H9 (cell line): Measurements from ENCODE around the gene PRKCI. TPM values are rescaled to one million over a fixed set of nuclear protein-coding genes. Genes with fewer than 3 reads are reported as not detected.

Source experiments
- DNase-seq: peaks from one replicate; pipeline ENCODE4 v3.0.0-alpha.2; 2017
- H2AFZ ChIP-seq: one replicate; pipeline ENCODE4 v1.6.1; 2013; ENCODE audit warnings: mild to moderate bottlenecking, low read length, control low read depth, moderate library complexity
- H2AK5ac ChIP-seq: 2 replicates; pipeline ENCODE4 v1.6.1; 2013; ENCODE audit warnings: low read length, control low read depth, mixed read lengths; ENCODE audit not compliant: insufficient read length
- H2BK120ac ChIP-seq: one replicate; pipeline ENCODE4 v1.6.1; 2013; ENCODE audit warnings: low read depth, mild to moderate bottlenecking, low read length, control low read depth, inconsistent platforms; ENCODE audit not compliant: poor library complexity, severe bottlenecking
- H2BK12ac ChIP-seq: 2 replicates; pipeline ENCODE4 v1.6.1; 2013; ENCODE audit warnings: low read length, control low read depth, mixed read lengths, low read depth; ENCODE audit not compliant: insufficient read length
- H2BK15ac ChIP-seq: 2 replicates; pipeline ENCODE4 v1.6.1; 2013; ENCODE audit warnings: low read depth, low read length, control low read depth
- H2BK20ac ChIP-seq: one replicate; pipeline ENCODE4 v1.6.1; 2013; ENCODE audit warnings: low read depth, mild to moderate bottlenecking, low read length, control low read depth, inconsistent platforms; ENCODE audit not compliant: poor library complexity, severe bottlenecking
- H2BK5ac ChIP-seq: 2 replicates; pipeline ENCODE4 v1.6.1; 2013; ENCODE audit warnings: low read length, control low read depth, mixed read lengths; ENCODE audit not compliant: insufficient read length
- H3K14ac ChIP-seq: 2 replicates; pipeline ENCODE4 v1.6.1; 2013; ENCODE audit warnings: low read length, control low read depth; ENCODE audit not compliant: insufficient read depth
- H3K18ac ChIP-seq: 2 replicates; pipeline ENCODE4 v1.6.1; 2013; ENCODE audit warnings: low read depth, mild to moderate bottlenecking, mixed read lengths, low read length, control low read depth; ENCODE audit not compliant: insufficient read length
- H3K23ac ChIP-seq: 2 replicates; pipeline ENCODE4 v1.6.1; 2013; ENCODE audit warnings: low read length, control low read depth, mixed read lengths, low read depth; ENCODE audit not compliant: insufficient read length
- H3K23me2 ChIP-seq: 2 replicates; pipeline ENCODE4 v1.6.1; 2013; ENCODE audit warnings: low read depth, mild to moderate bottlenecking, mixed read lengths, low read length, control low read depth; ENCODE audit not compliant: insufficient read length, poor library complexity, severe bottlenecking
- H3K27ac ChIP-seq: 2 replicates; pipeline ENCODE4 v1.5.1; 2013; ENCODE audit warnings: low read length, control low read depth, mixed read lengths, low read depth; ENCODE audit not compliant: insufficient read length
- H3K27me3 ChIP-seq: 2 replicates; pipeline ENCODE4 v1.6.1; 2013; ENCODE audit warnings: low read length, control low read depth, inconsistent platforms; ENCODE audit not compliant: insufficient read depth
- H3K4ac ChIP-seq: 2 replicates; pipeline ENCODE4 v1.6.1; 2013; ENCODE audit warnings: low read depth, mild to moderate bottlenecking, control low read depth, inconsistent platforms, low read length, moderate library complexity
- H3K4me1 ChIP-seq: 2 replicates; pipeline ENCODE4 v1.6.1; 2013; ENCODE audit warnings: low read length, control low read depth, inconsistent platforms; ENCODE audit not compliant: insufficient read depth
- H3K4me2 ChIP-seq: 2 replicates; pipeline ENCODE4 v1.6.1; 2013; ENCODE audit warnings: low read length, control low read depth, mixed read lengths; ENCODE audit not compliant: insufficient read length, insufficient read depth
- H3K56ac ChIP-seq: 2 replicates; pipeline ENCODE4 v1.6.1; 2013; ENCODE audit warnings: low read depth, mild to moderate bottlenecking, mixed read lengths, low read length, control low read depth; ENCODE audit not compliant: insufficient read length
- H3K79me1 ChIP-seq: 2 replicates; pipeline ENCODE4 v1.6.1; 2013; ENCODE audit warnings: low read depth, mild to moderate bottlenecking, moderate library complexity, low read length, control low read depth, inconsistent platforms; ENCODE audit not compliant: insufficient read depth, poor library complexity, severe bottlenecking
- H3K79me2 ChIP-seq: 2 replicates; pipeline ENCODE4 v1.6.1; 2013; ENCODE audit warnings: low read length, control low read depth, inconsistent platforms; ENCODE audit not compliant: insufficient read depth
- H3K9ac ChIP-seq: 2 replicates; pipeline ENCODE4 v1.6.1; 2013; ENCODE audit warnings: low read length, control low read depth, mixed read lengths; ENCODE audit not compliant: insufficient read length; ENCODE audit errors: extremely low read depth
- H3K9me3 ChIP-seq: one replicate; pipeline ENCODE4 v1.6.1; 2013; ENCODE audit warnings: low read depth, low read length, inconsistent platforms; ENCODE audit not compliant: control insufficient read depth
- H3T11ph ChIP-seq: one replicate; pipeline ENCODE4 v1.6.1; 2013; ENCODE audit warnings: mild to moderate bottlenecking, low read length, control low read depth, inconsistent platforms
- H4K20me1 ChIP-seq: one replicate; pipeline ENCODE4 v1.6.1; 2013; ENCODE audit not compliant: control insufficient read depth, insufficient read length, insufficient read depth
- H4K5ac ChIP-seq: 2 replicates; pipeline ENCODE4 v1.6.1; 2013; ENCODE audit warnings: low read depth, mild to moderate bottlenecking, mixed read lengths, low read length, control low read depth; ENCODE audit not compliant: insufficient read length
- H4K8ac ChIP-seq: replicated peaks from 2 replicates; pipeline ENCODE4 v1.6.1; 2013; ENCODE audit warnings: low read length, control low read depth, mixed read lengths, low read depth; ENCODE audit not compliant: insufficient read length
- H4K91ac ChIP-seq: 2 replicates; pipeline ENCODE4 v1.6.1; 2013; ENCODE audit warnings: low read depth, mild to moderate bottlenecking, moderate library complexity, mixed read lengths, low read length, control low read depth; ENCODE audit not compliant: insufficient read length
- H3K27ac Mint-ChIP-seq, 3 experiments: 2 replicates in 2 of 3; 3 replicates in 1 of 3; pipeline ENCODE4 v1.8.0; 2020 to 2021; ENCODE audit warnings: mixed read lengths in 3 of 3, mild to moderate bottlenecking in 1 of 3, moderate library complexity in 1 of 3
- H3K27me3 Mint-ChIP-seq: 2 replicates; pipeline ENCODE4 v1.8.0; 2021; ENCODE audit warnings: low read depth, mild to moderate bottlenecking, moderate library complexity, mixed read lengths
- H3K36me3 Mint-ChIP-seq, 3 experiments: 2 replicates in 2 of 3; 3 replicates in 1 of 3; pipeline ENCODE4 v1.8.0; 2020 to 2021; ENCODE audit warnings: low read depth in 3 of 3, mixed read lengths in 3 of 3; ENCODE audit not compliant: insufficient read depth in 1 of 3
- H3K4me1 Mint-ChIP-seq, 2 experiments: 2 replicates each; pipeline ENCODE4 v1.8.0; 2020; ENCODE audit warnings: mixed read lengths in 2 of 2
- H3K4me3 Mint-ChIP-seq, 2 experiments: 2 replicates in 1 of 2; 3 replicates in 1 of 2; pipeline ENCODE4 v1.8.0; 2020 to 2021; ENCODE audit warnings: mild to moderate bottlenecking in 2 of 2, mixed read lengths in 2 of 2, moderate library complexity in 1 of 2
- H3K9me3 Mint-ChIP-seq, 2 experiments: 2 replicates in 1 of 2; 3 replicates in 1 of 2; pipeline ENCODE4 v1.8.0; 2020; ENCODE audit warnings: mild to moderate bottlenecking in 2 of 2, mixed read lengths in 2 of 2, moderate library complexity in 1 of 2
- WGBS: extraction: QIAGEN DNeasy Blood & Tissue Kit; methylation state at CpG from one replicate; pipeline ENCODE4 v1.1.7; 2013; ENCODE audit warnings: missing lambda C conversion rate, low lambda C conversion rate, mixed read lengths; ENCODE audit not compliant: insufficient read length; ENCODE audit errors: extremely low coverage; 5-methylcytosine and 5-hydroxymethylcytosine counted together
- total RNA-seq: library from RNA; stranded (reverse); gene quantifications from 2 replicates; pipeline ENCODE4 v1.2.1, GENCODE V29; 2021
- TF ChIP-seq, protein P1 (sequence below): fragments of 200-600 bp; sonication (generic); conservative IDR thresholded peaks from 3 replicates; pipeline ENCODE4 v1.8.0; 2021; ENCODE audit warnings: antibody characterized with exemption, mild to moderate bottlenecking

PRKCI gene
- total RNA-seq, 1 experiment from 2014 or later, result 71.1 TPM

DNA sequence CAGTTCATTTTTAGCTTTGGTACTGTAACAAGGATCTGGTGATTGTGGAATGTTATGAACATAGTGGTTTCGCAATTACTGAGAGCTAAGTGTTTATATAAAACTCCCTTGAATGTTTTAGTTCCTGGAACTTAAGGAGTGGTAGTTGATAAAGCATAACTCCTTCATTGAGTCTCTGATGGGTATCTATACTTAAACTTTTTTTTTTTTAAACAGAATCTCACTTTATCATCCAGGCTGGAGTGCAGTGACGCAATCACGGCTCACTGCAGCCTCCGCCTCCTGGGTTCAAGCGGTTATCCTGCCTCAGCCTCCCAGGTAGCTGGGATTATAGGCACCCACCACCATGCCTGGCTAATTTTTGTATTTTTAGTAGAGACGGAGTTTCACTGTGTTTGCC is 11.3 kb downstream of the PRKCI start:
- Histone ChIP-seq H3K9me3 (no peaks in the 10 kb centered on the region), H3K23ac (no peak overlapping the region), H4K5ac (no peak overlapping the region), H3K18ac (no peak overlapping the region), H3K79me2 (peaks cover 19% of the 10 kb centered on the region; the same call in 1 of the 2 replicates), H2BK15ac (no peak overlapping the region), H2BK12ac (no peak overlapping the region), H4K20me1 (no peaks in the 10 kb centered on the region), H3K9ac (no peak overlapping the region), H3K56ac (no peak overlapping the region), H3K23me2 (no peaks in the 10 kb centered on the region), H4K8ac (no peak overlapping the region), H3K27me3 (no peaks in the 10 kb centered on the region), H3K4me2 (no peak overlapping the region), H2BK5ac (no peak overlapping the region), H3K14ac (no peak overlapping the region), H3T11ph (no peak overlapping the region), H3K4ac (no peak overlapping the region), H2AK5ac (no peak overlapping the region), H3K79me1 (peaks cover 4% of the 10 kb centered on the region), H3K27ac (no peak overlapping the region), H2BK20ac (no peak overlapping the region), H2BK120ac (no peak overlapping the region), H4K91ac (no peak overlapping the region), H3K4me1 (no peaks in the 10 kb centered on the region), H2AFZ (no peak overlapping the region)
- no peaks in the 10 kb centered on the region for H3K27me3 Mint-ChIP-seq
- H3K4me3 Mint-ChIP-seq, result no peak overlapping the region
- H3K9me3 Mint-ChIP-seq, result no peaks in the 10 kb centered on the region
- DNase-seq, result no peak
- no CpG with 5 or more reads among the region's 6 CpGs for WGBS
- TF ChIP-seq, protein P1, sequence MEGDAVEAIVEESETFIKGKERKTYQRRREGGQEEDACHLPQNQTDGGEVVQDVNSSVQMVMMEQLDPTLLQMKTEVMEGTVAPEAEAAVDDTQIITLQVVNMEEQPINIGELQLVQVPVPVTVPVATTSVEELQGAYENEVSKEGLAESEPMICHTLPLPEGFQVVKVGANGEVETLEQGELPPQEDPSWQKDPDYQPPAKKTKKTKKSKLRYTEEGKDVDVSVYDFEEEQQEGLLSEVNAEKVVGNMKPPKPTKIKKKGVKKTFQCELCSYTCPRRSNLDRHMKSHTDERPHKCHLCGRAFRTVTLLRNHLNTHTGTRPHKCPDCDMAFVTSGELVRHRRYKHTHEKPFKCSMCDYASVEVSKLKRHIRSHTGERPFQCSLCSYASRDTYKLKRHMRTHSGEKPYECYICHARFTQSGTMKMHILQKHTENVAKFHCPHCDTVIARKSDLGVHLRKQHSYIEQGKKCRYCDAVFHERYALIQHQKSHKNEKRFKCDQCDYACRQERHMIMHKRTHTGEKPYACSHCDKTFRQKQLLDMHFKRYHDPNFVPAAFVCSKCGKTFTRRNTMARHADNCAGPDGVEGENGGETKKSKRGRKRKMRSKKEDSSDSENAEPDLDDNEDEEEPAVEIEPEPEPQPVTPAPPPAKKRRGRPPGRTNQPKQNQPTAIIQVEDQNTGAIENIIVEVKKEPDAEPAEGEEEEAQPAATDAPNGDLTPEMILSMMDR, result no peak
- H3K4me1 Mint-ChIP-seq, result no peaks in the 10 kb centered on the region
- peaks cover 9 to 36% (median 23%) of the 10 kb centered on the region in 3 experiments; a peak in 6 of 7 replicates for H3K36me3 Mint-ChIP-seq
- H3K27ac Mint-ChIP-seq, result no peak overlapping the region
